Testis (tissue), 2 donors: ENCODE results near the gene RBM42.

ENCODE experiments used
- CTCF ChIP-seq, 3 experiments: fragments of 450-650 bp in 2 of 3; fragments of 200-600 bp in 1 of 3; sonication (generic) in 1 of 3; IDR thresholded peaks; one replicate each; pipeline ENCODE4 v1.5.1; 2016 to 2019; ENCODE audit warnings: antibody characterized with exemption in 3 of 3, mild to moderate bottlenecking in 2 of 3, moderate library complexity in 1 of 3
- POLR2A ChIP-seq: fragments of 450-650 bp; IDR thresholded peaks from one replicate; pipeline ENCODE4 v1.6.1; 2017; ENCODE audit warnings: antibody characterized with exemption, mild to moderate bottlenecking, moderate library complexity

- no peak for TF ChIP-seq CTCF (IDR thresholded peaks at IDR 0.05)
- no peak for TF ChIP-seq POLR2A
Measured at GRCh38 chr19:35608251-35608650, 20.6 kb upstream of the RBM42 start.
